GM21381 (cell line): ENCODE results near the gene SOX12.
"Not testable (repeated sequence)": the region's sequence is repeated elsewhere in the genome, so short reads cannot be mapped to it uniquely, and the experiment has no call there.

Source experiments
- ATAC-seq: cut with Tn5 transposase; IDR thresholded peaks from one replicate; pipeline ENCODE4 v1.9.1; 2021; ENCODE audit warnings: mild to moderate bottlenecking, moderate library complexity; ENCODE audit not compliant: unreplicated experiment

Gene SOX12

GRCh38 chr20:376750-377149, 51.4 kb downstream of the SOX12 start:
- no peak for ATAC-seq

GRCh38 chr20:377578-377977, 52.2 kb downstream of the SOX12 start:
- not testable (repeated sequence) for ATAC-seq

GRCh38 chr20:378961-379336, 53.6 kb downstream of the SOX12 start:
- ATAC-seq = no peak
